Keratinocyte (primary cell): ENCODE results near the gene EXOSC9. TPM values are rescaled to one million over a fixed set of nuclear protein-coding genes. Genes with fewer than 3 reads are reported as not detected.

ENCODE experiments used
- DNase-seq: peaks from one replicate; pipeline ENCODE4 v3.0.0-alpha.2; 2011; ENCODE audit warnings: low read depth, missing footprints, low spot score
- FAIRE-seq: peaks from 2 replicates; lab custom pipeline; 2011; peaks lifted over from hg19 to GRCh38; lab: Jason Lieb, UNC
- H2AFZ ChIP-seq: 2 replicates; pipeline ENCODE4 v1.6.0; 2012; ENCODE audit warnings: low read length, control low read depth, inconsistent platforms; ENCODE audit not compliant: control insufficient read depth
- H3K27ac ChIP-seq: 2 replicates; pipeline ENCODE4 v1.5.1; 2011; ENCODE audit warnings: low read length; ENCODE audit not compliant: control insufficient read depth, insufficient read depth
- H3K27me3 ChIP-seq: 3 replicates; pipeline ENCODE4 v1.6.0; 2011; ENCODE audit warnings: low read length; ENCODE audit not compliant: control insufficient read depth, insufficient read depth; ENCODE audit errors: extremely low read depth
- H3K36me3 ChIP-seq, 2 experiments: 2 replicates in 1 of 2; 3 replicates in 1 of 2; pipeline ENCODE4 v1.5.1; 2011; ENCODE audit warnings: low read length in 2 of 2, mild to moderate bottlenecking in 1 of 2; ENCODE audit not compliant: control insufficient read depth in 2 of 2, insufficient read depth in 2 of 2; ENCODE audit errors: extremely low read depth in 1 of 2
- H3K4me1 ChIP-seq: 3 replicates; pipeline ENCODE4 v1.5.1; 2011; ENCODE audit warnings: low read length; ENCODE audit not compliant: control insufficient read depth, insufficient read depth; ENCODE audit errors: extremely low read depth
- H3K4me2 ChIP-seq: 3 replicates; pipeline ENCODE4 v1.6.0; 2011; ENCODE audit warnings: low read depth, low read length; ENCODE audit not compliant: control insufficient read depth, insufficient read depth; ENCODE audit errors: extremely low read depth
- H3K4me3 ChIP-seq, 3 experiments: fragments of 200-600 bp in 1 of 3; sonication (generic) in 1 of 3; 2 replicates in 2 of 3; 3 replicates in 1 of 3; pipeline ENCODE4 v1.5.1; 2011 to 2016; ENCODE audit warnings: low read length in 3 of 3, mild to moderate bottlenecking in 3 of 3, control low read depth in 2 of 3, inconsistent platforms in 1 of 3, low read depth in 1 of 3, mixed read lengths in 1 of 3, mixed run types in 1 of 3, moderate library complexity in 1 of 3; ENCODE audit not compliant: control insufficient read depth in 2 of 3, insufficient read depth in 2 of 3; ENCODE audit errors: extremely low read depth in 1 of 3
- H3K79me2 ChIP-seq: 2 replicates; pipeline ENCODE4 v1.6.0; 2012; ENCODE audit warnings: low read length; ENCODE audit not compliant: control insufficient read depth, insufficient read depth
- H3K9ac ChIP-seq: 3 replicates; pipeline ENCODE4 v1.6.0; 2011; ENCODE audit warnings: low read length; ENCODE audit not compliant: control insufficient read depth, insufficient read depth; ENCODE audit errors: extremely low read depth
- H3K9me1 ChIP-seq: 3 replicates; pipeline ENCODE4 v1.6.0; 2011; ENCODE audit warnings: low read length; ENCODE audit not compliant: control insufficient read depth, insufficient read depth; ENCODE audit errors: extremely low read depth
- H3K9me3 ChIP-seq: 2 replicates; pipeline ENCODE4 v1.5.1; 2012; ENCODE audit warnings: low read depth, low read length; ENCODE audit not compliant: control insufficient read depth
- H4K20me1 ChIP-seq: 3 replicates; pipeline ENCODE4 v1.6.0; 2011; ENCODE audit warnings: low read length; ENCODE audit not compliant: control insufficient read depth, insufficient read depth; ENCODE audit errors: extremely low read depth
- CTCF ChIP-seq, 3 experiments: IDR thresholded peaks in 1 of 3; conservative IDR thresholded peaks in 1 of 3; optimal IDR thresholded peaks in 1 of 3; 2 replicates in 2 of 3; 3 replicates in 1 of 3; pipeline versions ENCODE3 to v1.5.1; 2011; ENCODE audit warnings: low read length in 3 of 3, mild to moderate bottlenecking in 3 of 3, moderate library complexity in 2 of 3, control low read depth in 1 of 3, inconsistent platforms in 1 of 3; ENCODE audit not compliant: insufficient read depth in 2 of 3; ENCODE audit errors: extremely low read depth in 1 of 3
- EZH2 ChIP-seq: IDR thresholded peaks from one replicate; pipeline ENCODE4 v1.6.1; 2012; ENCODE audit warnings: inconsistent platforms, mild to moderate bottlenecking, low read length, moderate library complexity
- dilution Hi-C: fragments of 300-500 bp; cut with MboI; formaldehyde crosslinking; loops from one replicate; pipeline ENCODE4 v1.7.0; 2020; ENCODE audit warnings: low sequenced_read_pairs; ENCODE audit not compliant: extremely low pct_ligation_motif_present
- polyA plus RNA-seq, 5 experiments: library from polyadenylated mRNA; depleted of rRNA in 3 of 5; stranded (reverse) in 3 of 5; stranded (forward) in 1 of 5; unstranded in 1 of 5; fragments of >200 nt; gene quantifications; 1 replicate in 1 of 5; 2 replicates in 3 of 5; 3 replicates in 1 of 5; pipeline versions ENCODE4 v1.2.1 to v1.2.3, GENCODE V29; 2011 to 2012; ENCODE audit warnings: missing spikeins in 2 of 5, low read depth in 1 of 5, low replicate concordance in 1 of 5

Gene EXOSC9
- polyA plus RNA-seq, 1 donor (not counting 4 experiments of a cell fraction or from before 2014, with no cell fraction given): 35.4 TPM

GRCh38 chr4:121838136-121838535, 37.0 kb downstream of the EXOSC9 start:
- Histone ChIP-seq H3K9me3 (no peaks in the 10 kb centered on the region), H3K9ac (no peak overlapping the region), H3K9me1 (no peaks in the 10 kb centered on the region), H3K4me3 (no peak overlapping the region), H3K27ac (no peak overlapping the region), H3K79me2 (no peaks in the 10 kb centered on the region), H3K36me3 (peaks cover 3 to 4% of the 10 kb centered on the region in 2 experiments), H3K4me1 (no peaks in the 10 kb centered on the region), H3K4me2 (no peak overlapping the region), H2AFZ (no peak overlapping the region), H4K20me1 (no peaks in the 10 kb centered on the region), H3K27me3 (no peaks in the 10 kb centered on the region)
- no peak for TF ChIP-seq CTCF (optimal IDR thresholded peaks at IDR 0.05 in 1 of 3, IDR thresholded peaks at IDR 0.05 in 1 of 3, conservative IDR thresholded peaks at IDR 0.05 in 1 of 3; ENCODE audit: extremely low read depth in 1 of 3, insufficient read depth in 2 of 3, low read length in 3 of 3)
- TF ChIP-seq EZH2: no peak
- DNase-seq (no peak), FAIRE-seq (no peak)
- dilution Hi-C loops: no loop called here

- Histone ChIP-seq H3K36me3 (peaks cover 4 to 6% of the 10 kb centered on the region in 2 experiments), H3K27ac (no peak overlapping the region), H2AFZ (no peak overlapping the region), H3K9ac (no peak overlapping the region), H3K4me2 (no peak overlapping the region), H3K27me3 (no peaks in the 10 kb centered on the region), H4K20me1 (no peaks in the 10 kb centered on the region), H3K79me2 (no peaks in the 10 kb centered on the region), H3K4me1 (no peaks in the 10 kb centered on the region), H3K9me1 (no peaks in the 10 kb centered on the region), H3K9me3 (no peaks in the 10 kb centered on the region), H3K4me3 (no peak overlapping the region)
- dilution Hi-C loops: no loop called here
- DNase-seq (no peak), FAIRE-seq (no peak)
- TF ChIP-seq CTCF (optimal IDR thresholded peaks at IDR 0.05 in 1 of 3, IDR thresholded peaks at IDR 0.05 in 1 of 3, conservative IDR thresholded peaks at IDR 0.05 in 1 of 3; ENCODE audit: extremely low read depth in 1 of 3, insufficient read depth in 2 of 3, low read length in 3 of 3) (no peak), EZH2 (no peak)
These were observed 41.7 kb downstream of the EXOSC9 start for GRCh38 chr4:121842862-121843261.
